ENCODE data around the gene BEND7. TPM values are rescaled to one million over a fixed set of nuclear protein-coding genes. Genes with fewer than 3 reads are reported as not detected.
A peak's percentile ranks its signal among the peaks of the same experiment; 100 is the strongest.

The BEND7 gene
- total and polyA plus RNA-seq, 7 experiments from 2014 or later, result 0.17 TPM; not detected in 6

DNA sequence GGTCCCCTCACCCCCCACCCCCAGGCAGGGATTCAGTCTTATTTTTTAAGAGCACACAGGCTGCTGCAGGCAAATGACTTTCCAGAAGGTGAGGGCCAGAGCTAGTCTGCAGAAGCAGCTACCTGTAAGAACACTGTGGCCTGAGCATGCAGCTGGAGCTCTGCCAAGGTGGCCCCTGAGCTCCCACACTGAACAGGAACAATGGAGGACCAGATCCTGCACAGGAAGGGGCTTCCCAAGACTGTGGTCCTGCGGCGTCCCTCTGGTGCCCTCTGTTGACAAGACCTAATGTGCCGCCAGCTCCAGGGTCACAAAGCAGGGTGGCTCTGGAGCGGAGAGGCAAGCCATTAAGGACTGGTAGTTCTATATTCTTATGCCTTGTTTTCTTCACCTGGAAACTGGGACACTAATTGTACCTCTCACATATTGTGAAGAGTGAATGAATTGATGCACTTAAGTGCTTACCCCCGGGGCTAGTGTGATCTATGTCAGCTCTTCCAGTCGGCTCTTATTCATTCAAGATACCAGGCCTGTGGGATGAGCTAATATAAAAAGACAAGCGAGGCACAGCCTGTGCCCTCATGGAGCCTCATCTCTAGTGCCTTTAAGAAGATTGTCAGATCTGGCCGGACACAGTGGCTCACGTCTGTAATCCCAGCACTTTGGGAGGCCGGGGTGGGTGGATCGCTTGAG, 8.0 kb upstream of the BEND7 start:
- POLR2A ChIA-PET, result no interaction called here
- CTCF ChIA-PET, result interaction anchor here (0.6 kb wide), 2 partner anchors 184 to 315 kb away, joined by 3 read pairs; no protein-coding TSS in a partner anchor
- intact Hi-C loops (cut with micrococcal nuclease), result loop anchor here (1.0 to 10.0 kb wide), 3 partner anchors 162 to 376 kb away; partner anchors contain the start of gene MCM10 (in 1 of the 2)

GRCh38 chr10:13535346-13535745, 6.5 kb upstream of the BEND7 start:
- H3K9me3 Mint-ChIP-seq, result peaks cover 0 to 4% (median 0%) of the 10 kb centered on the region in 11 donors
- intact Hi-C loops (cut with micrococcal nuclease), result loop anchor here in 1 of 2 donors (10.0 kb wide), 1 partner anchor 161 kb away; no protein-coding TSS in a partner anchor
- H3K4me1 ChIP-seq (ENCODE audit: control insufficient read depth in 2 of 2, insufficient read depth in 2 of 2, low read length in 2 of 2), result no peaks in the 10 kb centered on the region
- no peaks in the 10 kb centered on the region for H3K4me1 Mint-ChIP-seq
- H3K36me3 Mint-ChIP-seq, result no peaks in the 10 kb centered on the region
- H3K27ac ChIP-seq (ENCODE audit: low read depth, low read length), result no peak overlapping the region
- no peak for DNase-seq
- POLR2A ChIA-PET, result no interaction called here
- ATAC-seq, result no peak
- no peak overlapping the region for H3K27ac Mint-ChIP-seq
- CTCF ChIA-PET, result interaction anchor here (0.6 kb wide), 1 partner anchor 375 kb away, joined by 4 read pairs; no protein-coding TSS in a partner anchor
- no peak overlapping the region for H3K4me3 ChIP-seq (ENCODE audit: low read length)
- H3K4me3 Mint-ChIP-seq, result no peak overlapping the region
- peaks cover 42 to 68% (median 57%) of the 10 kb centered on the region in 5 donors for H3K27me3 Mint-ChIP-seq
- H3K27me3 ChIP-seq (ENCODE audit: control insufficient read depth in 2 of 2, insufficient read depth in 2 of 2, low read length in 2 of 2), result no peaks in the 10 kb centered on the region
- no peaks in the 10 kb centered on the region for H3K36me3 ChIP-seq (ENCODE audit: control insufficient read depth in 2 of 3, insufficient read depth in 3 of 3, low read length in 3 of 3)
- H3K9me3 ChIP-seq (ENCODE audit: control insufficient read depth in 2 of 3, low read length in 3 of 3), result no peaks in the 10 kb centered on the region

More for the DNA sequence above, 8.0 kb upstream of the BEND7 start:
- H3K4me3 Mint-ChIP-seq, result no peak overlapping the region
- Histone ChIP-seq H3K36me3 (ENCODE audit: control insufficient read depth in 2 of 3, insufficient read depth in 3 of 3, low read length in 3 of 3) (no peaks in the 10 kb centered on the region), H3K4me3 (ENCODE audit: low read length) (no peak overlapping the region), H3K27me3 (ENCODE audit: control insufficient read depth in 2 of 2, insufficient read depth in 2 of 2, low read length in 2 of 2) (no peaks in the 10 kb centered on the region), H3K9me3 (ENCODE audit: control insufficient read depth in 2 of 3, low read length in 3 of 3) (no peaks in the 10 kb centered on the region), H3K27ac (ENCODE audit: low read depth, low read length) (no peak overlapping the region), H3K4me1 (ENCODE audit: control insufficient read depth in 2 of 2, insufficient read depth in 2 of 2, low read length in 2 of 2) (no peaks in the 10 kb centered on the region)
- DNase-seq (peak in 1 of 9 donors; percentile 25), ATAC-seq (peak; percentile 56)
- no peaks in the 10 kb centered on the region for H3K36me3 Mint-ChIP-seq
- no peaks in the 10 kb centered on the region for H3K4me1 Mint-ChIP-seq
- peaks cover 0 to 4% (median 0%) of the 10 kb centered on the region in 11 donors for H3K9me3 Mint-ChIP-seq
- H3K27me3 Mint-ChIP-seq, result peaks cover 36 to 77% (median 63%) of the 10 kb centered on the region in 5 donors
- peak overlapping the region in 1 of 9 donors; percentile 26 for H3K27ac Mint-ChIP-seq

DNA sequence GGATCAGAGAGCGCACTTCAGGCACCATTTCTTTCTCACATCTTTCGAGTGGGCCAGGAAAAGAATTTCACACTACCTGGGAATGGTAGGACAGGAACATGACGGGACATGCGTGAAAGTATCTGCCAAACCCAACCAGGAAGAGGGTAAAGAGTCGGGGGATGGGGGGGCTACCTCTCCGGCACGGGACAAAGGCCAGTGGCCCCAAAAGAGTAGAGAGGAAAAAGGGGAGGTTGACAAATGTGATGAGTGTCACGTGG, 830 bp upstream of the BEND7 start:
- Mint-ChIP-seq H3K27ac (no peak overlapping the region), H3K4me1 (peaks cover 4 to 16% (median 13%) of the 10 kb centered on the region in 7 donors), H3K4me3 (peak overlapping the region in 9 of 10 donors; percentile 32 to 79 (median 63)), H3K27me3 (peaks cover 61 to 75% (median 71%) of the 10 kb centered on the region in 5 donors), H3K9me3 (peaks cover 0 to 8% (median 0%) of the 10 kb centered on the region in 11 donors), H3K36me3 (no peaks in the 10 kb centered on the region)
- ATAC-seq (no peak), DNase-seq (no peak)
- Histone ChIP-seq H3K4me3 (ENCODE audit: low read length) (no peak overlapping the region), H3K27ac (ENCODE audit: low read depth, low read length) (no peak overlapping the region), H3K9me3 (ENCODE audit: control insufficient read depth in 2 of 3, low read length in 3 of 3) (no peaks in the 10 kb centered on the region), H3K36me3 (ENCODE audit: control insufficient read depth in 2 of 3, insufficient read depth in 3 of 3, low read length in 3 of 3) (no peaks in the 10 kb centered on the region), H3K27me3 (ENCODE audit: control insufficient read depth in 2 of 2, insufficient read depth in 2 of 2, low read length in 2 of 2) (peaks cover 6 to 17% of the 10 kb centered on the region in 2 donors), H3K4me1 (ENCODE audit: control insufficient read depth in 2 of 2, insufficient read depth in 2 of 2, low read length in 2 of 2) (peaks cover 4% of the 10 kb centered on the region in 2 donors)
- intact Hi-C loops (cut with micrococcal nuclease), result loop anchor here in 1 of 2 donors (2.0 kb wide), 1 partner anchor 57 kb away; the partner anchor contains the start of gene PRPF18
- CTCF ChIA-PET, result no interaction called here
- POLR2A ChIA-PET, result no interaction called here

DNA sequence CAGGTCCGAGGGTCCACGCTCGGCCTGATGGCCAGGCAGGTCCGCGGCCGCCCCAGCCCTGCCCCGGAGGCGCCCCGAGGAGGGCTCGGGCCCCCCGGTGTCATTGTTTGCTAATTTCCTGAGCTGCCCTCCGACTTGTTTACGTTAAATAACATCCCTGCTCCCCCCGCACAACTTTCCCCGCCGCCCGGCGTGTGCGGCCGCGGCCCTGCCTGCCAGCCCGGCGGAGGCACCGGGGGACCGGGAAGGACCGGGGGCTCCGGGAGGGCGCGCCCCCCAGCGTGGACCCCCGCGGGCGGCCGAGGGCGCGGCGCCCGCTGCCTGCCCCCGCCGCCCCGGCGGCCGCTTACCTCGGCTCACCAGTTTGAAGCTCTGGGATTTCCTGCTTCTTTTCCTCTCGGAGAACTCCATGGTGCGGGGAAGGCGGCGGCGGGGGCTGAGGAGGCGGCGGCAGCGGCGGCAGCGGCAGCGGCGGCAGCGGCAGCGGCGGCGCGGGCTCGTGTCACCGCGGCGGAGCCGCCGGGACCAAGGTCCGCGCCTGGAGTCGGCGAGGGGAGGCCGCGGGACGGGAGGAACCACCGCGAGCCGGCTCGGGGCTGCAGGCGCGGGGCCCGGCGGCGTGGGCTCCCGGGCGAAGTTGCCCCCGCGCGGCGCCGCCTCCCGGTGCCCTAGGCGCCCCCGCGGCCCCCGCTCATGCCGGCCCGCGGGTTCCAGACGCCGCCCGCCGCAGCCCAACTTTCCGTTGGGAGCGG, 515 bp downstream of the BEND7 start:
- Histone ChIP-seq H3K9me3 (ENCODE audit: control insufficient read depth in 2 of 3, low read length in 3 of 3) (no peaks in the 10 kb centered on the region), H3K4me1 (ENCODE audit: control insufficient read depth in 2 of 2, insufficient read depth in 2 of 2, low read length in 2 of 2) (peaks cover 4% of the 10 kb centered on the region in 2 donors), H3K27me3 (ENCODE audit: control insufficient read depth in 2 of 2, insufficient read depth in 2 of 2, low read length in 2 of 2) (peaks cover 6 to 17% of the 10 kb centered on the region in 2 donors), H3K36me3 (ENCODE audit: control insufficient read depth in 2 of 3, insufficient read depth in 3 of 3, low read length in 3 of 3) (no peaks in the 10 kb centered on the region), H3K4me3 (ENCODE audit: low read length) (no peak overlapping the region), H3K27ac (ENCODE audit: low read depth, low read length) (no peak overlapping the region)
- Mint-ChIP-seq H3K4me3 (peak overlapping the region; percentile 57 to 85 (median 76)), H3K27ac (no peak overlapping the region), H3K27me3 (peaks cover 59 to 75% (median 70%) of the 10 kb centered on the region in 5 donors), H3K9me3 (peaks cover 0 to 8% (median 0%) of the 10 kb centered on the region in 11 donors), H3K4me1 (peaks cover 4 to 16% (median 13%) of the 10 kb centered on the region in 7 donors), H3K36me3 (no peaks in the 10 kb centered on the region)
- DNase-seq (no peak), ATAC-seq (peak; percentile 4)
- ChIA-PET POLR2A (no interaction called here), CTCF (no interaction called here)
- intact Hi-C loops (cut with micrococcal nuclease), result loop anchor here in 1 of 2 donors (2.0 kb wide), 1 partner anchor 59 kb away; the partner anchor contains the start of gene PRPF18

DNA sequence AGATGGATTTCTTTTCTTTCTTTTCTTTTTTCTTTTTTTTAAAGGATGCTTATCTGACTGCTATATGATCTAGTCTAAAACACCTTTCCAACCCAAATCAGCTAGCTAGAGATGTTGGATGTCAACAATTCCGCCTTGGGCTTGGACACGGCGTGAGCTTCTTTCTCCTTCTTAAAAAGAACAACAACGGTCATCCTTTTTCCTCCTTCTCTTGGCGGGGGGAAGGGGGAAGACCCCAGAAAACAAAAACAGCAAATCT, 1.0 kb downstream of the BEND7 start:
- intact Hi-C loops (cut with micrococcal nuclease), result loop anchor here in 1 of 2 donors (2.0 kb wide), 1 partner anchor 59 kb away; the partner anchor contains the start of gene PRPF18
- Mint-ChIP-seq H3K4me1 (peaks cover 4 to 16% (median 13%) of the 10 kb centered on the region in 7 donors), H3K9me3 (peaks cover 0 to 8% (median 0%) of the 10 kb centered on the region in 11 donors), H3K4me3 (peak overlapping the region; percentile 57 to 85 (median 76)), H3K36me3 (no peaks in the 10 kb centered on the region), H3K27me3 (peaks cover 64 to 77% (median 72%) of the 10 kb centered on the region in 5 donors), H3K27ac (no peak overlapping the region)
- H3K9me3 ChIP-seq (ENCODE audit: control insufficient read depth in 2 of 3, low read length in 3 of 3), result no peaks in the 10 kb centered on the region
- ChIA-PET POLR2A (no interaction called here), CTCF (no interaction called here)
- DNase-seq (no peak), ATAC-seq (no peak)
- H3K4me3 ChIP-seq (ENCODE audit: low read length), result no peak overlapping the region
- peaks cover 4% of the 10 kb centered on the region in 2 donors for H3K4me1 ChIP-seq (ENCODE audit: control insufficient read depth in 2 of 2, insufficient read depth in 2 of 2, low read length in 2 of 2)
- H3K27ac ChIP-seq (ENCODE audit: low read depth, low read length), result no peak overlapping the region
- no peaks in the 10 kb centered on the region for H3K36me3 ChIP-seq (ENCODE audit: control insufficient read depth in 2 of 3, insufficient read depth in 3 of 3, low read length in 3 of 3)
- H3K27me3 ChIP-seq (ENCODE audit: control insufficient read depth in 2 of 2, insufficient read depth in 2 of 2, low read length in 2 of 2), result peaks cover 6 to 17% of the 10 kb centered on the region in 2 donors

DNA sequence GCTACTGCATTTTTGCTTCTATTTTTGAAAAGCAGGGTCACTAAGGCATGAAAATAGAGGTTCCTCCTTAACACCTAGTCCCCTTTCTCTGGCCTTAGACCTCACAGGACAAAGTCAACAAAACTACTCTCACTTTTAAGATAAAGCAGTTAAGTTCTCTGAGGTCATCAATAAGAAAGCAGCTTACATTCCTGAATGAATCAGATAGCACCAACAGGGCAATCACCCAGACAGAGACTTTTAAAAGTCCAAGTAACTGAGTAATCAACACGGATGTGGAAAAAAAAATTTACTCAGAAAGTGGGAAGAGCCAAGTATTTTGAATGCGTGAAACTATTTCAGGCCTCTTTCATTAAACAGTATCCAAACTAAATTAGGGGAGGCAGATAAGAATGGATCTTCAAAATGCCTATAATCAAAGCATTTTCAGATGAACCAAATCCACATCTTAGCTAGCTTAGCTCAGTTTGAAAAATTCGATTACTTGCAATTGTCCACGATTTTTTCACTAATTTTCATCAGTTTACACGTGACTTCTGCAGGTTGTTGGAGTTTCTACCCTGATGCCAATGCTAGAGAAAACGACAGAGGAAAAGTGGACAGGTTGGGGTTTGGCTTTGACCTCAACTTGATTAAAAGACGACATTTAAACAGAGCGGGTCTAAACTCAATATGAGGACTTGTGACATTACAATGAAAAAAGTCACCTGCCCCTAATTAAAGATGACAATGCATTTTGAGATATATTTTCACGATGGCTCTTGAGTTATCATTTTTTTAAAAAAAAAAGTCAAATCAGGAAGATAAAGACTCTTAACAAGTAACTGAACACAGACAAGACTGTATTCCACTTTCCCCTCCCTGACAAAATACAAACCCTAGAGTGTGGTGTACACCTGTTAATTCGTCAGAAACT, 1.6 kb downstream of the BEND7 start:
- no peak for ATAC-seq
- H3K9me3 Mint-ChIP-seq, result peaks cover 0 to 8% (median 0%) of the 10 kb centered on the region in 11 donors
- no peak overlapping the region for H3K27ac Mint-ChIP-seq

More for the DNA sequence above, 1.6 kb downstream of the BEND7 start:
- H3K9me3 ChIP-seq (ENCODE audit: control insufficient read depth in 2 of 3, low read length in 3 of 3), result no peaks in the 10 kb centered on the region
- peaks cover 66 to 77% (median 70%) of the 10 kb centered on the region in 5 donors for H3K27me3 Mint-ChIP-seq
- peaks cover 6 to 17% of the 10 kb centered on the region in 2 donors for H3K27me3 ChIP-seq (ENCODE audit: control insufficient read depth in 2 of 2, insufficient read depth in 2 of 2, low read length in 2 of 2)
- peak overlapping the region in 9 of 10 donors; percentile 59 to 85 (median 78) for H3K4me3 Mint-ChIP-seq
- peaks cover 4 to 16% (median 13%) of the 10 kb centered on the region in 7 donors for H3K4me1 Mint-ChIP-seq
- intact Hi-C loops (cut with micrococcal nuclease), result no loop called here
- H3K4me1 ChIP-seq (ENCODE audit: control insufficient read depth in 2 of 2, insufficient read depth in 2 of 2, low read length in 2 of 2), result peaks cover 4% of the 10 kb centered on the region in 2 donors
- no peak for DNase-seq
- H3K36me3 ChIP-seq (ENCODE audit: control insufficient read depth in 2 of 3, insufficient read depth in 3 of 3, low read length in 3 of 3), result no peaks in the 10 kb centered on the region
- no peak overlapping the region for H3K27ac ChIP-seq (ENCODE audit: low read depth, low read length)
- ChIA-PET POLR2A (no interaction called here), CTCF (no interaction called here)
- H3K4me3 ChIP-seq (ENCODE audit: low read length), result no peak overlapping the region
- no peaks in the 10 kb centered on the region for H3K36me3 Mint-ChIP-seq

All from naive thymus-derived CD4-positive, alpha-beta T cell (primary cell).